ENCODE measurements around the gene PTGR3.

DNA sequence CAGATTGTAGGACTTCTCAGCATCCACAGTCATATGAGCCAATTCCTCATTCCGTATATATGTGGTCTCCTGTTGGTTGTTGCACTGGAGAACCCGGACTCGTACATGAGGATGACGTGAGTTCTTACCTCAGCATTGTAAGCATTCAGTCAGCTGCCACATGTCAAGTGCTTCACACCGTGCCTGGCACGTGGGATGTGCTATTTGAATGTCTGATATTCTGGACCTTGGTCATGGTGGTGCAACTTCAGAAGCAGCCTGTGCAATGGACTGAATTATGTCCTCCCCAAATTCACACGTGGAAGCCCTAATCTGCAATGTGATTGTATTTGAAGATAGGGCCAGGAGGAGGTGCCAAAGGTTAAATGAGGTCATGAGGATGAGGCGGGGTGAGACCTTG lies 32.1 kb downstream of the PTGR3 start:
- TF ChIP-seq, protein P1, sequence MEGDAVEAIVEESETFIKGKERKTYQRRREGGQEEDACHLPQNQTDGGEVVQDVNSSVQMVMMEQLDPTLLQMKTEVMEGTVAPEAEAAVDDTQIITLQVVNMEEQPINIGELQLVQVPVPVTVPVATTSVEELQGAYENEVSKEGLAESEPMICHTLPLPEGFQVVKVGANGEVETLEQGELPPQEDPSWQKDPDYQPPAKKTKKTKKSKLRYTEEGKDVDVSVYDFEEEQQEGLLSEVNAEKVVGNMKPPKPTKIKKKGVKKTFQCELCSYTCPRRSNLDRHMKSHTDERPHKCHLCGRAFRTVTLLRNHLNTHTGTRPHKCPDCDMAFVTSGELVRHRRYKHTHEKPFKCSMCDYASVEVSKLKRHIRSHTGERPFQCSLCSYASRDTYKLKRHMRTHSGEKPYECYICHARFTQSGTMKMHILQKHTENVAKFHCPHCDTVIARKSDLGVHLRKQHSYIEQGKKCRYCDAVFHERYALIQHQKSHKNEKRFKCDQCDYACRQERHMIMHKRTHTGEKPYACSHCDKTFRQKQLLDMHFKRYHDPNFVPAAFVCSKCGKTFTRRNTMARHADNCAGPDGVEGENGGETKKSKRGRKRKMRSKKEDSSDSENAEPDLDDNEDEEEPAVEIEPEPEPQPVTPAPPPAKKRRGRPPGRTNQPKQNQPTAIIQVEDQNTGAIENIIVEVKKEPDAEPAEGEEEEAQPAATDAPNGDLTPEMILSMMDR (IDR thresholded peaks at IDR 0.05): no peak
- no peak for TF ChIP-seq EZH2 (IDR thresholded peaks at IDR 0.05; ENCODE audit: borderline replicate concordance, insufficient read depth, low read depth, low read length, poor library complexity, severe bottlenecking)
